Right lobe of liver (tissue), 6 donors: ENCODE data around the gene ZSCAN12. TPM values are rescaled to one million over a fixed set of nuclear protein-coding genes. Genes with fewer than 3 reads are reported as not detected.
A peak's percentile ranks its signal among the peaks of the same experiment; 100 is the strongest.
"Not testable (repeated sequence)": the region's sequence is repeated elsewhere in the genome, so short reads cannot be mapped to it uniquely, and the experiment has no call there.

Source experiments
- ATAC-seq, 4 donors: fragments of 200-7000 bp; cut with Tn5 transposase; one replicate each; pipeline ENCODE4 v1.9.1; 2020; ENCODE audit warnings: mild to moderate bottlenecking in 4 of 4, moderate library complexity in 4 of 4
- DNase-seq, 3 donors: peaks; one replicate each; pipeline ENCODE4 v3.0.0-alpha.2; 2020
- H3K27ac ChIP-seq, 3 donors: fragments of 200-600 bp; one replicate each; pipeline ENCODE4 v1.8.0; 2022
- H3K27me3 ChIP-seq, 2 donors: fragments of 200-600 bp; one replicate each; pipeline ENCODE4 v1.8.0; 2022
- H3K36me3 ChIP-seq, 4 donors: fragments of 200-600 bp; sonication (generic) in 1 of 4; one replicate each; pipeline versions ENCODE4 v1.5.1 to v1.8.0; 2017 to 2022; ENCODE audit warnings: control low read depth in 1 of 4
- H3K4me1 ChIP-seq, 4 donors: fragments of 200-600 bp; sonication (generic) in 1 of 4; one replicate each; pipeline versions ENCODE4 v1.5.1 to v1.8.0; 2017 to 2022; ENCODE audit warnings: control low read depth in 1 of 4
- H3K4me3 ChIP-seq, 3 donors: fragments of 200-600 bp; one replicate each; pipeline ENCODE4 v1.8.0; 2022
- H3K9me3 ChIP-seq, 4 donors: fragments of 200-600 bp; sonication (generic) in 1 of 4; one replicate each; pipeline versions ENCODE4 v1.5.1 to v1.8.0; 2017 to 2022; ENCODE audit warnings: control low read depth in 1 of 4
- POLR2A ChIP-seq: fragments of 450-650 bp; IDR thresholded peaks from one replicate; pipeline ENCODE4 v1.6.1; 2017; ENCODE audit warnings: antibody characterized with exemption, mild to moderate bottlenecking
- whole genome bisulfite sequencing: methylation state at CpG from one replicate; pipeline ENCODE4 v1.1.6; 2018; ENCODE audit warnings: low coverage, low lambda C conversion rate; ENCODE audit not compliant: insufficient coverage; ENCODE audit errors: missing lambda C conversion rate; 5-methylcytosine and 5-hydroxymethylcytosine counted together
- intact Hi-C, 2 donors: fragments of 100-400 bp; cut with DNase I; formaldehyde crosslinking; loops; one replicate each; pipeline versions ENCODE4 v1.11.2 to v1.14.1; 2022
- total RNA-seq, 6 experiments: library from RNA; depleted of rRNA in 2 of 6; stranded (reverse); fragments of >200 nt in 2 of 6; fragmentation: NEBNext Ultra II Directional in 3 of 6; extraction: Animal tissue kit (Norgen Biotek cat#: 25700) in 3 of 6; gene quantifications; one replicate each; pipeline versions ENCODE4 v1.1.0 to v1.2.4, GENCODE V29; 2016 to 2023
- TF ChIP-seq, protein P1 (sequence below), 4 donors: fragments of 200-600 bp in 3 of 4; fragments of 450-650 bp in 1 of 4; IDR thresholded peaks; one replicate each; pipeline versions ENCODE4 v1.5.1 to v1.8.0; 2016 to 2022; ENCODE audit warnings: antibody characterized with exemption in 4 of 4, mild to moderate bottlenecking in 2 of 4
- donor health status: DM: no; HTN: yes; CAD: no.
- donor health status: DM: no; HTN: no; CAD: no.
- donor health status: DM: no; HTN: no; CAD: no.
- donor health status: DM: no; HTN: yes; CAD: no.
- donor health status: DM: no; HTN: yes; CAD: no.

ZSCAN12 gene
- total RNA-seq, 6 experiments from 2014 or later, result 1.4 to 1.6 (median 1.5) TPM

GRCh38 chr6:28360961-28361360 is 38.6 kb downstream of the ZSCAN12 start:
- Histone ChIP-seq H3K36me3 (peaks cover 0 to 45% (median 1%) of the 10 kb centered on the region in 4 donors), H3K4me1 (peaks cover 0 to 4% (median 0%) of the 10 kb centered on the region in 4 donors), H3K9me3 (no peaks in the 10 kb centered on the region), H3K4me3 (no peak overlapping the region), H3K27ac (no peak overlapping the region), H3K27me3 (no peaks in the 10 kb centered on the region)
- ATAC-seq, result no peak
- WGBS, result 100% methylated on average over 2 of the region's 2 CpGs
- intact Hi-C loops, result loop anchor here in 1 of 2 donors (10.0 kb wide), 1 partner anchor 226 kb away; no protein-coding TSS in a partner anchor
- TF ChIP-seq, protein P1, sequence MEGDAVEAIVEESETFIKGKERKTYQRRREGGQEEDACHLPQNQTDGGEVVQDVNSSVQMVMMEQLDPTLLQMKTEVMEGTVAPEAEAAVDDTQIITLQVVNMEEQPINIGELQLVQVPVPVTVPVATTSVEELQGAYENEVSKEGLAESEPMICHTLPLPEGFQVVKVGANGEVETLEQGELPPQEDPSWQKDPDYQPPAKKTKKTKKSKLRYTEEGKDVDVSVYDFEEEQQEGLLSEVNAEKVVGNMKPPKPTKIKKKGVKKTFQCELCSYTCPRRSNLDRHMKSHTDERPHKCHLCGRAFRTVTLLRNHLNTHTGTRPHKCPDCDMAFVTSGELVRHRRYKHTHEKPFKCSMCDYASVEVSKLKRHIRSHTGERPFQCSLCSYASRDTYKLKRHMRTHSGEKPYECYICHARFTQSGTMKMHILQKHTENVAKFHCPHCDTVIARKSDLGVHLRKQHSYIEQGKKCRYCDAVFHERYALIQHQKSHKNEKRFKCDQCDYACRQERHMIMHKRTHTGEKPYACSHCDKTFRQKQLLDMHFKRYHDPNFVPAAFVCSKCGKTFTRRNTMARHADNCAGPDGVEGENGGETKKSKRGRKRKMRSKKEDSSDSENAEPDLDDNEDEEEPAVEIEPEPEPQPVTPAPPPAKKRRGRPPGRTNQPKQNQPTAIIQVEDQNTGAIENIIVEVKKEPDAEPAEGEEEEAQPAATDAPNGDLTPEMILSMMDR (IDR thresholded peaks at IDR 0.05), result no peak
- no peak for TF ChIP-seq POLR2A
- DNase-seq, result no peak

DNA sequence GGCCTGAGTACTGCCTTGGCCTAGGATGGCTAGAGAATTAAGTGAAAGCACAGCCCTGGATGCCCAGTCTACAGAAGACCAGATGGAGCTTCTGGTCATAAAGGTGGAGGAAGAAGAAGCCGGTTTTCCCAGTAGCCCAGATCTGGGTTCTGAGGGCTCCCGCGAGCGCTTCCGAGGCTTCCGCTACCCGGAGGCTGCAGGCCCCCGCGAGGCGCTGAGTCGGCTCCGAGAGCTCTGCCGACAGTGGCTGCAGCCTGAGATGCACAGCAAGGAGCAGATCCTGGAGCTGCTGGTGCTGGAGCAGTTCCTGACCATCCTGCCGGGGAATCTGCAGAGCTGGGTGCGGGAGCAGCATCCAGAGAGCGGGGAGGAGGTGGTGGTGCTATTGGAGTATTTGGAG is 40.0 kb downstream of the ZSCAN12 start:
- no CpG with 5 or more reads among the region's 16 CpGs for WGBS
- not testable (repeated sequence) for H3K4me3 ChIP-seq, H3K9me3 ChIP-seq, H3K27ac ChIP-seq, ATAC-seq, H3K27me3 ChIP-seq, DNase-seq
- H3K36me3 ChIP-seq, result peaks cover 0 to 32% (median 0%) of the 10 kb centered on the region in 4 donors
- peaks cover 0 to 15% (median 0%) of the 10 kb centered on the region in 4 donors for H3K4me1 ChIP-seq
- intact Hi-C loops, result loop anchor here in 1 of 2 donors (10.0 kb wide), 1 partner anchor 235 kb away; the partner anchor contains the start of gene ZSCAN16

DNA sequence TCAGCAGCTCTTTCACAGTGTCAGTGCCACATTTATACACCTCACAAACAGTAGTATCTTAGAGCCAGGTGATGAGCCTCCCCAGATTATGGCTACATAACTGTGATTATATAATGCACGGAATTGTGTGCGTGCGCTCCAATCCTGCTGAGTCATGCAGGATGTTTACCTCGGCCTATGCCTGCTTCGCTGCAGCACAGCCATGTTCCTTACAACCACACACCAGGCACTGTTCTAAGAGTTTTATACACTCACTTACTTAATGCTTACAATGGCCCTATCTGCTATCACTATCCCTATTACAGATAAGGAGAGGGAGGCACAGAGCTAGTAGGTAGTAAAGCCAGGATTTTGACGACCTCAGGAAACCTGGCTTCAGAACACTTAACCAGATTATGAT is 42.5 kb downstream of the ZSCAN12 start:
- no peak overlapping the region for H3K4me3 ChIP-seq
- no peak for ATAC-seq
- peaks cover 0 to 9% (median 0%) of the 10 kb centered on the region in 4 donors for H3K36me3 ChIP-seq
- DNase-seq, result no peak
- no peaks in the 10 kb centered on the region for H3K27me3 ChIP-seq
- intact Hi-C loops, result loop anchor here in 1 of 2 donors (10.0 kb wide), 1 partner anchor 232 kb away; the partner anchor contains the start of gene ZSCAN16
- WGBS, result 51% methylated on average over 2 of the region's 6 CpGs
- H3K4me1 ChIP-seq, result peaks cover 0 to 15% (median 0%) of the 10 kb centered on the region in 4 donors
- H3K27ac ChIP-seq, result no peak overlapping the region
- no peak for TF ChIP-seq POLR2A
- TF ChIP-seq, protein P1 (IDR thresholded peaks at IDR 0.05), result no peak
- H3K9me3 ChIP-seq, result no peaks in the 10 kb centered on the region

GRCh38 chr6:28356666-28357020 is 42.9 kb downstream of the ZSCAN12 start:
- intact Hi-C loops, result loop anchor here in 1 of 2 donors (10.0 kb wide), 1 partner anchor 232 kb away; the partner anchor contains the start of gene ZSCAN16
- Histone ChIP-seq H3K36me3 (peaks cover 0 to 5% (median 0%) of the 10 kb centered on the region in 4 donors), H3K4me1 (peaks cover 0 to 15% (median 0%) of the 10 kb centered on the region in 4 donors), H3K27ac (peak overlapping the region in 1 of 3 donors; percentile 75), H3K4me3 (no peak overlapping the region), H3K27me3 (no peaks in the 10 kb centered on the region), H3K9me3 (no peaks in the 10 kb centered on the region)
- no peak for ATAC-seq
- WGBS, result 20% methylated on average over 1 of the region's 7 CpGs
- peak in 2 of 3 donors; percentile 20 to 58 for DNase-seq
- TF ChIP-seq, protein P1 (IDR thresholded peaks at IDR 0.05), result no peak
- no peak for TF ChIP-seq POLR2A
